HG03558 (cell line): ENCODE data around the gene RBFA.
"Not testable (repeated sequence)": the region's sequence is repeated elsewhere in the genome, so short reads cannot be mapped to it uniquely, and the experiment has no call there.

Experiments used
- ATAC-seq: cut with Tn5 transposase; IDR thresholded peaks from one replicate; pipeline ENCODE4 v1.9.1; 2021; ENCODE audit warnings: moderate number of reproducible peaks; ENCODE audit not compliant: unreplicated experiment; ENCODE audit errors: extremely low read depth

Gene RBFA

GRCh38 chr18:80027719-80028118, 6.5 kb upstream of the RBFA start:
- ATAC-seq: not testable (repeated sequence)

- ATAC-seq: no peak
Observed at GRCh38 chr18:80029690-80030089, 4.5 kb upstream of the RBFA start.

GRCh38 chr18:80033181-80034067, 810 bp upstream of the RBFA start:
- peak; percentile 21 for ATAC-seq

- no peak for ATAC-seq
Observed at GRCh38 chr18:80034852-80035406, 695 bp downstream of the RBFA start.

GRCh38 chr18:80035997-80036396, 1.8 kb downstream of the RBFA start:
- no peak for ATAC-seq

- ATAC-seq: no peak
Observed at GRCh38 chr18:80037300-80037699, 3.1 kb downstream of the RBFA start.

- ATAC-seq: no peak
Observed at GRCh38 chr18:80037869-80038630, 3.8 kb downstream of the RBFA start.

GRCh38 chr18:80040515-80040914, 6.3 kb downstream of the RBFA start:
- ATAC-seq: no peak

GRCh38 chr18:80041424-80041823, 7.2 kb downstream of the RBFA start:
- no peak for ATAC-seq

- no peak for ATAC-seq
Observed at GRCh38 chr18:80042785-80043184, 8.6 kb downstream of the RBFA start.

- ATAC-seq: no peak
Observed at GRCh38 chr18:80044072-80044471, 9.8 kb downstream of the RBFA start.

- no peak for ATAC-seq
Observed at GRCh38 chr18:80046011-80046410, 11.8 kb downstream of the RBFA start.

GRCh38 chr18:80046431-80046830, 12.2 kb downstream of the RBFA start:
- ATAC-seq: no peak

GRCh38 chr18:80046961-80047541, 12.8 kb downstream of the RBFA start:
- ATAC-seq: no peak

GRCh38 chr18:80050797-80051196, 16.6 kb downstream of the RBFA start:
- ATAC-seq: no peak

GRCh38 chr18:80056095-80056494, 21.9 kb downstream of the RBFA start:
- no peak for ATAC-seq

- ATAC-seq: no peak
Observed at GRCh38 chr18:80059945-80060344, 25.7 kb downstream of the RBFA start.

- no peak for ATAC-seq
Observed at GRCh38 chr18:80065705-80066104, 31.5 kb downstream of the RBFA start.

GRCh38 chr18:80067321-80067720, 33.1 kb downstream of the RBFA start:
- ATAC-seq: no peak

- no peak for ATAC-seq
Observed at GRCh38 chr18:80067897-80068296, 33.7 kb downstream of the RBFA start.
